22Rv1 (cell line): ENCODE measurements around the gene RPL5.

Experiments used
- ZFX ChIP-seq: fragments of 450-650 bp; IDR thresholded peaks from 2 replicates; pipeline ENCODE4 v1.6.1; 2017; ENCODE audit warnings: antibody characterized with exemption, borderline replicate concordance
- TF ChIP-seq, protein P1 (sequence below): fragments of 450-650 bp; IDR thresholded peaks from 2 replicates; pipeline ENCODE4 v1.5.1; 2017; ENCODE audit warnings: mild to moderate bottlenecking

DNA sequence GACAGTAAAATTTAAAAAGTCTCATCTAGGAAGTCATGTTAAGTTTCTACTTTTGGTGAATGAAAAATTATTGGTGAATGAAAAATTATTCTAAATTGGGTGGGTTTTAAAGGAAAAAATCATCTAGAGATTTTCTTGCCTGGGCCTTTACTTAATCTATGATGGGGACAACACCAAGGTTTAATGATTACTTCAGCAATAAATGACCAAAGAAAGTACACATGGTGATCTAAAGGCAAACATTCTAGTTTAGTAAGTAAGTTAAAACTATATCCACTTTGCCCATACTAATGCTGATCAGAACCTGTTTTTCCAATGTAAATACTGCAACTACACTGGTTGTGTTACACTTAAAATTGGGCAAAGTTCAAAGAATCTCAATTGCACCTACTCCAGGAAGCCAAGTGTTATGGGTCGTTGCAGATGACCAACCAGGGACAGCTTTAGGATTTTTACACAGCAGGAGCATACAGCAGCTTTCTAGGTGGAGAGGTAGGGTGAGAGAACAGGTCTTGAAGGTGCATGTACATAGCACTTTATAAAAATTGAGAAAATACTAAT lies 14.6 kb upstream of the RPL5 start:
- TF ChIP-seq, protein P1, sequence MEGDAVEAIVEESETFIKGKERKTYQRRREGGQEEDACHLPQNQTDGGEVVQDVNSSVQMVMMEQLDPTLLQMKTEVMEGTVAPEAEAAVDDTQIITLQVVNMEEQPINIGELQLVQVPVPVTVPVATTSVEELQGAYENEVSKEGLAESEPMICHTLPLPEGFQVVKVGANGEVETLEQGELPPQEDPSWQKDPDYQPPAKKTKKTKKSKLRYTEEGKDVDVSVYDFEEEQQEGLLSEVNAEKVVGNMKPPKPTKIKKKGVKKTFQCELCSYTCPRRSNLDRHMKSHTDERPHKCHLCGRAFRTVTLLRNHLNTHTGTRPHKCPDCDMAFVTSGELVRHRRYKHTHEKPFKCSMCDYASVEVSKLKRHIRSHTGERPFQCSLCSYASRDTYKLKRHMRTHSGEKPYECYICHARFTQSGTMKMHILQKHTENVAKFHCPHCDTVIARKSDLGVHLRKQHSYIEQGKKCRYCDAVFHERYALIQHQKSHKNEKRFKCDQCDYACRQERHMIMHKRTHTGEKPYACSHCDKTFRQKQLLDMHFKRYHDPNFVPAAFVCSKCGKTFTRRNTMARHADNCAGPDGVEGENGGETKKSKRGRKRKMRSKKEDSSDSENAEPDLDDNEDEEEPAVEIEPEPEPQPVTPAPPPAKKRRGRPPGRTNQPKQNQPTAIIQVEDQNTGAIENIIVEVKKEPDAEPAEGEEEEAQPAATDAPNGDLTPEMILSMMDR = no peak
- TF ChIP-seq ZFX = no peak
